GM18870 (cell line): Measurements from ENCODE around the gene TSSK6.
"Not testable (repeated sequence)": the region's sequence is repeated elsewhere in the genome, so short reads cannot be mapped to it uniquely, and the experiment has no call there.

Experiments
- ATAC-seq: cut with Tn5 transposase; IDR thresholded peaks from one replicate; pipeline ENCODE4 v1.9.1; 2021; ENCODE audit warnings: moderate library complexity; ENCODE audit not compliant: unreplicated experiment

TSSK6 gene

DNA sequence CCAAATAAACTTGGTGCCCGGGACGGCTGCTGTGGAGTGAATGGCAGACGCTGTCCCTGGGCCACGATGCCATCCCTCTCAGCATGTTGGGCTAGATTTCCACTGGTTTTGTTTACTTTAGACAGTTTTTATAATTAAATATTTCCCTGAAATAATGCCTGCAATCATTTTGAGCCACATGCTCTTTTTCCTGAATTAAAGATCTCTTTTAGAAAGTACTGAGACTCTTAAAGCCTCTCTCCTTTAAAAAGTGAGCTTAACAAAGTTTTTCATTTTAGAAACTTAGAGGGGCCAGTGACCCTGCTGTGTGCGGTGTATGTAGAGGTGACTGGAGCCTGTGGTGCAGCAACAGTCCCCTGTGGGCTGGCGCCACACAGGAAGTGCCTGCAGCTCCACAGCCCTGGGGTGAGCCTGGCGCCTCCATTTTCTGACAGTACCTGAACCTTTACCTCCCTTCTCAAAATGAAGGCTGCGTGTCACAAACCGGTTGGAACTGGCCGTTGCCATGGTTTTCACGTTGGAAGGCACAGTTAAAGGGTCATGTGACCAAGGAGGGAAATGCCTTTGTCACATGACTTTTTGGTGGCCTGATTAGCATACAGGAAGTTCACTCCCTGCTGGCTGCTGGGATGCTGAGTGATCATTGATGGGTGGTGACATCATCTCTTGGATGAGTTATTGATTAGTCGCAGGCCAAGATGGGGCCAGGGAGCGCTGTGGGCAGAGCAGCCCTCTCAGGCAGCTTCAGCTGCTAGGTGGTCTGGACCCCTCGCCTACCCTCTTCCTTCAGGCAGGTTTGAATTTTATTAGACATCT lies 26.3 kb downstream of the TSSK6 start:
- ATAC-seq: peak; percentile 61

- no peak for ATAC-seq
Observed at GRCh38 chr19:19487950-19488874, 27.1 kb downstream of the TSSK6 start.

- ATAC-seq: no peak
Observed at GRCh38 chr19:19487077-19487949, 28.0 kb downstream of the TSSK6 start.

DNA sequence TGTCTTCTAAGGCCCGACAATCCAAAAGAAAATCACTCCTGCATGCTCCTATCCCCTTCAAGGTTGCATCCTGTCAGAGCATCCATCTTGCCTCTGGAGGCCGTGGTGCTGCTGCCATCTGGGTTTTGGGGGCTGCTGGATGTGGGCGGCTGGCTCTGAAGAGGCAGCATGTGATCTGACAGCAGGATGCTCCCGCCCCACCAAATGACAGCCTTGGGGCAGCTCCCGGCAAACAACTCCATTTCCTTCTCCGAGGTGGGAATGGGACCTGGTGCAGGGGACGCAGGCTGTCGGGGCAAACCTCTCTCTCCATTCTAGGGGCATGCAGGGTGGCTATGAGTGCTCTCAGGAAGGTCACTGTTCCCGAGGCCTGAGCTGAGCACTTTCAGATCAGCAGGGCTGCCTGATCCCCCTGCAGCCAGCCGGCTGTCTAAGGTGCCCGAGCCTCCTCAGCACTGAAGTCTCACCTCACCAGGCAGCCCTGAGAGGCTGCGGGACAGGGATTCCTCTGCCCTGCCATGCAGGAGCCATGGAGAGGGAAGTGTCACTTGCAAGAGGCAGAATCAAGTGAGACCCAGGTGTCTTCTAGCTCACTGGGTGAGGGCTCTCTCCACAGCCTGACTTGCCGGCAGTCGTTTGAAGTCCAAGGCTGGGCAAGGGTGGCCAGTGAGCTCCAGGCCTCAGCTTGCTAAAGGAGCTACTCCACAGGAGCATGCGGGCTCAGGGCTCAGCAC lies 28.8 kb downstream of the TSSK6 start:
- ATAC-seq: no peak

GRCh38 chr19:19485998-19486290 lies 29.4 kb downstream of the TSSK6 start:
- no peak for ATAC-seq

GRCh38 chr19:19485161-19485997 lies 30.0 kb downstream of the TSSK6 start:
- no peak for ATAC-seq

GRCh38 chr19:19482809-19483596 lies 32.3 kb downstream of the TSSK6 start:
- ATAC-seq: no peak

DNA sequence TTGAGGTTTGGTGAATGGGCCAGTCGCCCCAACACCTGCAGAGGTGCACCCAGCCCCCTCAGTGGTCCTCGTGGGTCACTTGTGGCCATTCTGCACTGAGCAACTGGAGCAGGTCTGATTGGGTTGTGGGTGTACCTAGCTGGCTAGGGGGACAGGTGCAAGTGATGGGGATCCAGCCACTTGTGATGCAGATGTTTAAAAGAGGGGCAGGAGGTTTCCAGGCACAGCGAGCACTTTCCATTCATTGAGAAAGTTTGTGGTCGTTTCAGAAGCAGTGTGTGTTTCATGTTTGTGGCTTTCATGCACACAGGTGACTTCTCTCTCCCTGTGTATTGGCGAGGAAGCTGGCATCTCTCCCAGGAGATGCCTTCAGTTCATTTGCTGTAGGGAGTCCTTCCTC lies 34.7 kb downstream of the TSSK6 start:
- no peak for ATAC-seq

- ATAC-seq: no peak
Observed at GRCh38 chr19:19477705-19478383, 37.5 kb downstream of the TSSK6 start.

DNA sequence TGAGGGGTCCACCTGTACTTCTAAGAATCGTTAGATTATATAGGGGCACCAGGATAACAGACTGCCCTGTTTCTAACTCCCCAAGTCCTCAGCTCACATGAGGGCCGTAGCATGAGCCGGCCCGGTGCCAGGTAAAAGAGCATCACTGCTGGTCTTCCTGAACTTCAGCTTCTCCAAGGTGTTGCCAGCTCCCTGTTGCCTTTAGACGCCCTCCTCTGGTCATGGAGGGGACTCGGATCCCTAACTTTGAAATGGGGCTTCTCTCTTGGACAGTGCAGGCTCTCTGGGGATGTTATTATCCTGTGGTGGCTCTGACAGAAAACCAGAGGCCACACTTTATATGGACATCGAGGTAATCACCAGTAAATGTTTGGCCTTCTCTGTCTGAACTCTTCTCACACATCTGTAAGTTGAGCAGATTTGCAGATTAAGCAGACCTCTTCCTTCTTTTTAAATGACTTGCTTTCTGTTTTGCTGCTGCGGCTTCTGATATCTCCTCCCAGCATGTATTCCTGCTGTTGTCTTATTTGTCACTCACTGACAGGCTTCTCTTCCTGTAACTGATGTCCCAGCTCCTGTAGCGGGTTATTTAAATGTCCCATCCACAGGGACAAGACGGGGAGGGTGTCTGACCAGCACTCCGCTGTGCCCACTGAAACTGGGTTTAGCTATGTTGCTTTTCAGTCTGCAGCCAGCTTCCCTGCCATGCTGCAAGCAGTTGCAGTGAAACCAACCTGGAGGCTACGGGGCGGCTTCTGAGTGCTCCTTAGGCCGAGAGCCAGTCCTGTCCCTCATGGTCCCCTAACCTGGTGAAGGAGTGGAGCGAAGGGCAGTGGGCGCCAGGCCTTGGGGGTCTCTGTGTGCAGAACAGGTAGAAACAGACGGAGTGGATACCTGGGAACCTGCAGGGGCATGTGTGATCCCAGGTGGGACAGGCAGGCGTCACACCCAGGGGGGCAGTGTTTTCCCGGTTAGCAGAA lies 39.2 kb downstream of the TSSK6 start:
- no peak for ATAC-seq

- no peak for ATAC-seq
Observed at GRCh38 chr19:19475015-19475765, 40.2 kb downstream of the TSSK6 start.

- not testable (repeated sequence) for ATAC-seq
Observed at GRCh38 chr19:19472106-19472505, 43.2 kb downstream of the TSSK6 start.

- ATAC-seq: no peak
Observed at GRCh38 chr19:19471682-19472081, 43.7 kb downstream of the TSSK6 start.

GRCh38 chr19:19470579-19470978 lies 44.8 kb downstream of the TSSK6 start:
- ATAC-seq: no peak

GRCh38 chr19:19468424-19469050 lies 46.8 kb downstream of the TSSK6 start:
- no peak for ATAC-seq

DNA sequence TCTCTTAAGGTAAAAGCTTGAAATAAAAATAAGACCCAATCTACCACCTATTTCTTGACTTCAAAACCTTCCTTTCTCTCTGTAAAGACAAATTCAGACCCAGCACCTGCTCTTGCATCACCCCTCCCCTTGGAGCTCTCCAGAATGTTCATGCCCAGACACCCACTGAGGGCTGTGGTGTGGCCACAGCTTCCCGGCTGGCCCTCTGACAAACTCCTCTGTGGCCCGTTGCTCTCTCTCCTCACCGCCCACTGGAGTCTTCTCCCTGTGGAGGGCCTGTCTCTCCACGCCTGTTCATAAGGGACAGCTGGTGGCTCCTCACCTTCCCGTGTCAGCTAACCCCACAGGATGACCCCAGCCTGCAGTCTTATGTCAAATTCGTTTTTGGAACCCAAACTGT lies 49.1 kb downstream of the TSSK6 start:
- ATAC-seq: no peak
